Measurements from ENCODE around the gene KCNK17. TPM values are rescaled to one million over a fixed set of nuclear protein-coding genes. Genes with fewer than 3 reads are reported as not detected.

The KCNK17 gene
- total RNA-seq, 2 experiments from 2014 or later = not detected

- intact Hi-C loops (cut with micrococcal nuclease) = no loop called here
- no peaks in the 10 kb centered on the region for H3K4me1 Mint-ChIP-seq (ENCODE audit: low read depth)
- H3K36me3 Mint-ChIP-seq = no peaks in the 10 kb centered on the region
- H3K27ac Mint-ChIP-seq = no peak overlapping the region
- ChIA-PET POLR2A (no interaction called here), CTCF (interaction anchor here (0.7 kb wide), 1 partner anchor 20 kb away, joined by 5 read pairs; no protein-coding TSS in a partner anchor)
- no peak overlapping the region for H3K4me3 Mint-ChIP-seq
- no peaks in the 10 kb centered on the region for H3K9me3 Mint-ChIP-seq
- peaks cover 14% of the 10 kb centered on the region for H3K27me3 Mint-ChIP-seq
- no peak for DNase-seq
Measured at GRCh38 chr6:39330476-39330875, 16.3 kb upstream of the KCNK17 start.

- DNase-seq = no peak
- Mint-ChIP-seq H3K36me3 (no peaks in the 10 kb centered on the region), H3K4me1 (ENCODE audit: low read depth) (no peaks in the 10 kb centered on the region), H3K27me3 (peaks cover 14% of the 10 kb centered on the region), H3K27ac (no peak overlapping the region), H3K9me3 (no peaks in the 10 kb centered on the region), H3K4me3 (no peak overlapping the region)
- intact Hi-C loops (cut with micrococcal nuclease) = no loop called here
- ChIA-PET POLR2A (no interaction called here), CTCF (no interaction called here)
Measured at GRCh38 chr6:39330057-39330456, 15.8 kb upstream of the KCNK17 start.

- CTCF ChIA-PET = no interaction called here
- DNase-seq = no peak
- intact Hi-C loops (cut with micrococcal nuclease) = no loop called here
- POLR2A ChIA-PET = no interaction called here
- Mint-ChIP-seq H3K4me1 (ENCODE audit: low read depth) (no peaks in the 10 kb centered on the region), H3K27me3 (peaks cover 13% of the 10 kb centered on the region), H3K27ac (no peak overlapping the region), H3K36me3 (no peaks in the 10 kb centered on the region), H3K9me3 (no peaks in the 10 kb centered on the region), H3K4me3 (no peak overlapping the region)
Measured at GRCh38 chr6:39328066-39328465, 13.8 kb upstream of the KCNK17 start.

GRCh38 chr6:39327507-39327906 lies 13.3 kb upstream of the KCNK17 start:
- H3K9me3 Mint-ChIP-seq = no peaks in the 10 kb centered on the region
- CTCF ChIA-PET = no interaction called here
- intact Hi-C loops (cut with micrococcal nuclease) = no loop called here
- H3K4me1 Mint-ChIP-seq (ENCODE audit: low read depth) = no peaks in the 10 kb centered on the region
- POLR2A ChIA-PET = no interaction called here
- H3K36me3 Mint-ChIP-seq = no peaks in the 10 kb centered on the region
- DNase-seq = no peak
- peaks cover 13% of the 10 kb centered on the region for H3K27me3 Mint-ChIP-seq
- no peak overlapping the region for H3K27ac Mint-ChIP-seq
- H3K4me3 Mint-ChIP-seq = no peak overlapping the region

GRCh38 chr6:39322306-39322850 lies 8.2 kb upstream of the KCNK17 start, which contains the start of gene KCNK16:
Gene KCNK16 (minus strand): TSS chr6:39322702. CDS start chr6:39322540, 162 bp downstream.
- ChIA-PET POLR2A (no interaction called here), CTCF (no interaction called here)
- H3K36me3 Mint-ChIP-seq = no peaks in the 10 kb centered on the region
- DNase-seq = no peak
- no peak within 1 kb of the TSS for H3K27ac Mint-ChIP-seq
- intact Hi-C loops (cut with micrococcal nuclease) = no loop called here
- peaks cover 10% of the 10 kb centered on the region for H3K27me3 Mint-ChIP-seq
- H3K9me3 Mint-ChIP-seq = no peaks in the 10 kb centered on the region
- H3K4me1 Mint-ChIP-seq (ENCODE audit: low read depth) = no peaks in the 10 kb centered on the region
- H3K4me3 Mint-ChIP-seq = no peak within 1 kb of the TSS

- CTCF ChIA-PET = no interaction called here
- no peak for DNase-seq
- Mint-ChIP-seq H3K27me3 (peaks cover 10% of the 10 kb centered on the region), H3K4me1 (ENCODE audit: low read depth) (no peaks in the 10 kb centered on the region), H3K27ac (no peak overlapping the region), H3K9me3 (no peaks in the 10 kb centered on the region), H3K4me3 (no peak overlapping the region), H3K36me3 (no peaks in the 10 kb centered on the region)
- POLR2A ChIA-PET = no interaction called here
- intact Hi-C loops (cut with micrococcal nuclease) = no loop called here
Measured at GRCh38 chr6:39321761-39322160, 7.5 kb upstream of the KCNK17 start.

GRCh38 chr6:39320363-39320984 lies 6.3 kb upstream of the KCNK17 start:
- Mint-ChIP-seq H3K4me1 (ENCODE audit: low read depth) (no peaks in the 10 kb centered on the region), H3K4me3 (no peak overlapping the region), H3K9me3 (no peaks in the 10 kb centered on the region), H3K36me3 (no peaks in the 10 kb centered on the region), H3K27me3 (peaks cover 20% of the 10 kb centered on the region), H3K27ac (no peak overlapping the region)
- DNase-seq = no peak
- CTCF ChIA-PET = interaction anchor here (0.8 kb wide), 1 partner anchor 448 kb away, joined by 3 read pairs; no protein-coding TSS in a partner anchor
- intact Hi-C loops (cut with micrococcal nuclease) = no loop called here
- POLR2A ChIA-PET = no interaction called here

- intact Hi-C loops (cut with micrococcal nuclease) = no loop called here
- no peaks in the 10 kb centered on the region for H3K36me3 Mint-ChIP-seq
- no peaks in the 10 kb centered on the region for H3K4me1 Mint-ChIP-seq (ENCODE audit: low read depth)
- ChIA-PET CTCF (interaction anchor here (0.8 to 1.6 kb wide), 2 partner anchors 10 to 447 kb away, joined by 3 to 4 read pairs; no protein-coding TSS in a partner anchor), POLR2A (no interaction called here)
- DNase-seq = no peak
- H3K27ac Mint-ChIP-seq = no peak overlapping the region
- H3K4me3 Mint-ChIP-seq = no peak overlapping the region
- peaks cover 27% of the 10 kb centered on the region for H3K27me3 Mint-ChIP-seq
- no peaks in the 10 kb centered on the region for H3K9me3 Mint-ChIP-seq
Measured at GRCh38 chr6:39319621-39320362, 5.6 kb upstream of the KCNK17 start.

GRCh38 chr6:39317256-39317655 lies 3.0 kb upstream of the KCNK17 start:
- no peak for DNase-seq
- ChIA-PET CTCF (no interaction called here), POLR2A (no interaction called here)
- Mint-ChIP-seq H3K9me3 (no peaks in the 10 kb centered on the region), H3K27me3 (peaks cover 43% of the 10 kb centered on the region), H3K27ac (no peak overlapping the region), H3K4me1 (ENCODE audit: low read depth) (peaks cover 5% of the 10 kb centered on the region), H3K4me3 (no peak overlapping the region), H3K36me3 (no peaks in the 10 kb centered on the region)
- intact Hi-C loops (cut with micrococcal nuclease) = no loop called here

GRCh38 chr6:39313526-39314272 lies 520 bp downstream of the KCNK17 start:
- Mint-ChIP-seq H3K9me3 (no peaks in the 10 kb centered on the region), H3K4me1 (ENCODE audit: low read depth) (peaks cover 5% of the 10 kb centered on the region), H3K27ac (no peak overlapping the region), H3K4me3 (no peak overlapping the region), H3K36me3 (no peaks in the 10 kb centered on the region), H3K27me3 (peaks cover 57% of the 10 kb centered on the region)
- POLR2A ChIA-PET = no interaction called here
- CTCF ChIA-PET = interaction anchor here (0.7 to 1.9 kb wide), 4 partner anchors 11 to 442 kb away, joined by 3 to 8 read pairs (median 6); no protein-coding TSS in a partner anchor
- DNase-seq = no peak
- intact Hi-C loops (cut with micrococcal nuclease) = loop anchor here (5.0 kb wide), 1 partner anchor 311 kb away; no protein-coding TSS in a partner anchor

- no peak overlapping the region for H3K4me3 Mint-ChIP-seq
- peaks cover 5% of the 10 kb centered on the region for H3K4me1 Mint-ChIP-seq (ENCODE audit: low read depth)
- peaks cover 57% of the 10 kb centered on the region for H3K27me3 Mint-ChIP-seq
- H3K27ac Mint-ChIP-seq = no peak overlapping the region
- intact Hi-C loops (cut with micrococcal nuclease) = loop anchor here (5.0 kb wide), 1 partner anchor 311 kb away; no protein-coding TSS in a partner anchor
- no peaks in the 10 kb centered on the region for H3K9me3 Mint-ChIP-seq
- CTCF ChIA-PET = interaction anchor here (0.5 to 1.9 kb wide), 4 partner anchors 10 to 339 kb away, joined by 3 to 8 read pairs (median 5); no protein-coding TSS in a partner anchor
- no peaks in the 10 kb centered on the region for H3K36me3 Mint-ChIP-seq
- no peak for DNase-seq
- POLR2A ChIA-PET = no interaction called here
Measured at GRCh38 chr6:39312912-39313525, 1.2 kb downstream of the KCNK17 start.

Measured in activated CD4-positive, alpha-beta memory T cell treated with anti-CD3 and anti-CD28 coated beads for 36 hours (primary cell).